ENCODE data around the gene ASL.

Gene ASL

GRCh38 chr7:66099232-66099550 is 23.6 kb downstream of the ASL start:
- TF ChIP-seq SIN3A (IDR thresholded peaks at IDR 0.05; ENCODE audit: borderline replicate concordance, insufficient read depth, low read length): no peak
- no peak for TF ChIP-seq POLR2AphosphoS5 (IDR thresholded peaks at IDR 0.05; ENCODE audit: low read depth, low read length)
- TF ChIP-seq, protein P1, sequence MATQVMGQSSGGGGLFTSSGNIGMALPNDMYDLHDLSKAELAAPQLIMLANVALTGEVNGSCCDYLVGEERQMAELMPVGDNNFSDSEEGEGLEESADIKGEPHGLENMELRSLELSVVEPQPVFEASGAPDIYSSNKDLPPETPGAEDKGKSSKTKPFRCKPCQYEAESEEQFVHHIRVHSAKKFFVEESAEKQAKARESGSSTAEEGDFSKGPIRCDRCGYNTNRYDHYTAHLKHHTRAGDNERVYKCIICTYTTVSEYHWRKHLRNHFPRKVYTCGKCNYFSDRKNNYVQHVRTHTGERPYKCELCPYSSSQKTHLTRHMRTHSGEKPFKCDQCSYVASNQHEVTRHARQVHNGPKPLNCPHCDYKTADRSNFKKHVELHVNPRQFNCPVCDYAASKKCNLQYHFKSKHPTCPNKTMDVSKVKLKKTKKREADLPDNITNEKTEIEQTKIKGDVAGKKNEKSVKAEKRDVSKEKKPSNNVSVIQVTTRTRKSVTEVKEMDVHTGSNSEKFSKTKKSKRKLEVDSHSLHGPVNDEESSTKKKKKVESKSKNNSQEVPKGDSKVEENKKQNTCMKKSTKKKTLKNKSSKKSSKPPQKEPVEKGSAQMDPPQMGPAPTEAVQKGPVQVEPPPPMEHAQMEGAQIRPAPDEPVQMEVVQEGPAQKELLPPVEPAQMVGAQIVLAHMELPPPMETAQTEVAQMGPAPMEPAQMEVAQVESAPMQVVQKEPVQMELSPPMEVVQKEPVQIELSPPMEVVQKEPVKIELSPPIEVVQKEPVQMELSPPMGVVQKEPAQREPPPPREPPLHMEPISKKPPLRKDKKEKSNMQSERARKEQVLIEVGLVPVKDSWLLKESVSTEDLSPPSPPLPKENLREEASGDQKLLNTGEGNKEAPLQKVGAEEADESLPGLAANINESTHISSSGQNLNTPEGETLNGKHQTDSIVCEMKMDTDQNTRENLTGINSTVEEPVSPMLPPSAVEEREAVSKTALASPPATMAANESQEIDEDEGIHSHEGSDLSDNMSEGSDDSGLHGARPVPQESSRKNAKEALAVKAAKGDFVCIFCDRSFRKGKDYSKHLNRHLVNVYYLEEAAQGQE (IDR thresholded peaks at IDR 0.05; ENCODE audit: insufficient read depth in 1 of 2, low read depth in 2 of 2, low read length in 2 of 2): no peak
- TF ChIP-seq FOXP2 (optimal IDR thresholded peaks at IDR 0.05; ENCODE audit: borderline replicate concordance, extremely low read depth, extremely low read length, insufficient read depth): no peak
- TF ChIP-seq TAF1 (IDR thresholded peaks at IDR 0.05; ENCODE audit: borderline replicate concordance, insufficient read depth, low read length): no peak

- TF ChIP-seq POLR2AphosphoS5 (IDR thresholded peaks at IDR 0.05; ENCODE audit: low read depth, low read length) (no peak), SIN3A (IDR thresholded peaks at IDR 0.05; ENCODE audit: borderline replicate concordance, insufficient read depth, low read length) (no peak), TAF1 (IDR thresholded peaks at IDR 0.05; ENCODE audit: borderline replicate concordance, insufficient read depth, low read length) (no peak), FOXP2 (optimal IDR thresholded peaks at IDR 0.05; ENCODE audit: borderline replicate concordance, extremely low read depth, extremely low read length, insufficient read depth) (no peak)
- TF ChIP-seq, protein P1 (IDR thresholded peaks at IDR 0.05; ENCODE audit: insufficient read depth in 1 of 2, low read depth in 2 of 2, low read length in 2 of 2): no peak
Measured at GRCh38 chr7:66099551-66100407, 24.2 kb downstream of the ASL start.

GRCh38 chr7:66100408-66101050 is 24.9 kb downstream of the ASL start:
- TF ChIP-seq, protein P1 (IDR thresholded peaks at IDR 0.05; ENCODE audit: insufficient read depth in 1 of 2, low read depth in 2 of 2, low read length in 2 of 2): 0 out of 4 replicates have a peak, but pooled peaks of 1 of the 2 experiments have one; percentile 5
- TF ChIP-seq FOXP2 (optimal IDR thresholded peaks at IDR 0.05; ENCODE audit: borderline replicate concordance, extremely low read depth, extremely low read length, insufficient read depth) (no peak), TAF1 (IDR thresholded peaks at IDR 0.05; ENCODE audit: borderline replicate concordance, insufficient read depth, low read length) (no peak)

DNA sequence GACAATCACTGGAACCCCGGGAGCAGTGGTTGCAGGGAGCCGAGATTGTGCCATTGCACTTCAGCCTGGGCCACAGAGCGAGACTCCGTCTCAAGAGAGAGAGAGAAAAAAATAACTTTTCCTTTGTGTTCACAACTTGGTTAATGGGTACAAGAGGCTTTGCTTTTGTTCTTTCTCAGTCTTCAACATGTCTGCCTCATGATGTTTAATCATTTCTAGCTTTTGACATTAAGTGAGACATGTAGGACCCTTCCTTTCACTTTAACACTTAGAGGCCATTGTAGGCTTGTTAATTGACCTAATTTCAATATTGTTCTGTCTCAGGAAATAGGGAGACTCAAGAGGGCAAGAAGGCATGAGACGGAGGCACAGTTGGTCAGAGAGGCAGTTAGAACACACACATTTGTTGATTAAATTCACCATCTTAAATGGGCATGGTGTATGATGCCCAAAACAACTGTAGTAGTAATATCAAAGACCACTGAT is 29.7 kb downstream of the ASL start:
- TF ChIP-seq SIN3A (IDR thresholded peaks at IDR 0.05; ENCODE audit: borderline replicate concordance, insufficient read depth, low read length) (no peak), TAF1 (IDR thresholded peaks at IDR 0.05; ENCODE audit: borderline replicate concordance, insufficient read depth, low read length) (no peak), POLR2AphosphoS5 (IDR thresholded peaks at IDR 0.05; ENCODE audit: low read depth, low read length) (no peak), FOXP2 (optimal IDR thresholded peaks at IDR 0.05; ENCODE audit: borderline replicate concordance, extremely low read depth, extremely low read length, insufficient read depth) (no peak)
- TF ChIP-seq, protein P1 (IDR thresholded peaks at IDR 0.05; ENCODE audit: insufficient read depth in 1 of 2, low read depth in 2 of 2, low read length in 2 of 2): no peak
